ENCODE data around the gene FOXF1. TPM values are rescaled to one million over a fixed set of nuclear protein-coding genes. Genes with fewer than 3 reads are reported as not detected.

The FOXF1 gene
- total and polyA plus RNA-seq, 7 donors: 2.5 to 74.2 (median 44.6) TPM

DNA sequence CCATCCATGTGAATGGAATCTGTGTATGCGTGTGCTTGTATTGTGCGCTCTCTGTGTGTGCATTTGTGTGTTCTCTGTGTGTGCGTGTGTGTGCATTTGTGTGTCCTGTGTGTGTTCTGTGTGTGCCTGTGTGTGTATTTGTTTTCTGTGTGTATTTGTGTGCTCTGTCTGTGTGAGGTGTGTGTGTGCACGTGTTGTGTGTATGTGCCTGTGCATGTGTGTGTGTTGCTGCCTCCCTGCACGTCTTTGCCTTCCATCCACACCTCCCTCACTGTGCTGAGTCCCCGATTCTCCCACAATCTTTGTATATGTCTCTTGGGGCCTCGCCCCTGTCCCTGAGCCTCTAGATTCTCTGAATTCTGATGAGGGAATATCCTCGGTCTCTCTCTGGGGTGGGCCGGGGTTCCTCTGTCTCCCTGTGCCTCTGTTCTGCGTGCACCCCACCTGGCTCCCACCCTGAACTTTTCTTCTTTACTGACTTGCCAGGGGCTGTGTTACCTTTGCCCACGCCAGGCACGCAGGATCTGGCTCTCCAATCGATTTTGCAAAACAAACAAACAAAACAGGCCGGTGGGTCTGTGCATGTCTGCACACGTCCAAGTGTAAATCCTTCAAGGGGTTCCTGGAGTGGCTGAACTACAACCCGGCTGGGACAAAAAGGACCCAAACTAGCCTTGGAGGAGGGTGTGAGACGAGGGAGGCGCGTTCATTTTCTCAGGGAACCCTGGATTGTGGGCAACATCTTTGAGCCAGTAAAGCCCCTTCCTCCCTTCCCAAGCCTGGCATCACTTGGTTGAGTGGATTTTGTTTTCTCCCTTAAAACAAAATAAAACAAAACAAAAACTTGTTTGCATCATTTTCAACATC lies 8.1 kb upstream of the FOXF1 start:
- DNase-seq: no peak
- intact Hi-C loops (cut with DNase I): no loop called here
- peak overlapping the region; percentile 99 to 100 (median 99) for H3K27ac ChIP-seq
- H3K4me1 ChIP-seq: peaks cover 0 to 91% (median 45%) of the 10 kb centered on the region in 4 donors
- H3K27me3 ChIP-seq: peaks cover 0 to 26% (median 4%) of the 10 kb centered on the region in 3 donors
- H3K36me3 ChIP-seq: no peaks in the 10 kb centered on the region
- 12 to 22% methylated on average over 19 of the region's 19 CpGs for WGBS, 2 donors
- peak overlapping the region; percentile 1 to 95 (median 82) for H3K4me3 ChIP-seq
- TF ChIP-seq, protein P1, sequence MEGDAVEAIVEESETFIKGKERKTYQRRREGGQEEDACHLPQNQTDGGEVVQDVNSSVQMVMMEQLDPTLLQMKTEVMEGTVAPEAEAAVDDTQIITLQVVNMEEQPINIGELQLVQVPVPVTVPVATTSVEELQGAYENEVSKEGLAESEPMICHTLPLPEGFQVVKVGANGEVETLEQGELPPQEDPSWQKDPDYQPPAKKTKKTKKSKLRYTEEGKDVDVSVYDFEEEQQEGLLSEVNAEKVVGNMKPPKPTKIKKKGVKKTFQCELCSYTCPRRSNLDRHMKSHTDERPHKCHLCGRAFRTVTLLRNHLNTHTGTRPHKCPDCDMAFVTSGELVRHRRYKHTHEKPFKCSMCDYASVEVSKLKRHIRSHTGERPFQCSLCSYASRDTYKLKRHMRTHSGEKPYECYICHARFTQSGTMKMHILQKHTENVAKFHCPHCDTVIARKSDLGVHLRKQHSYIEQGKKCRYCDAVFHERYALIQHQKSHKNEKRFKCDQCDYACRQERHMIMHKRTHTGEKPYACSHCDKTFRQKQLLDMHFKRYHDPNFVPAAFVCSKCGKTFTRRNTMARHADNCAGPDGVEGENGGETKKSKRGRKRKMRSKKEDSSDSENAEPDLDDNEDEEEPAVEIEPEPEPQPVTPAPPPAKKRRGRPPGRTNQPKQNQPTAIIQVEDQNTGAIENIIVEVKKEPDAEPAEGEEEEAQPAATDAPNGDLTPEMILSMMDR (IDR thresholded peaks at IDR 0.05): no peak
- TF ChIP-seq POLR2AphosphoS5 (IDR thresholded peaks at IDR 0.05) (no peak), EP300 (IDR thresholded peaks at IDR 0.05) (no peak), POLR2A (IDR thresholded peaks at IDR 0.05) (no peak)
- H3K9me3 ChIP-seq: no peaks in the 10 kb centered on the region

DNA sequence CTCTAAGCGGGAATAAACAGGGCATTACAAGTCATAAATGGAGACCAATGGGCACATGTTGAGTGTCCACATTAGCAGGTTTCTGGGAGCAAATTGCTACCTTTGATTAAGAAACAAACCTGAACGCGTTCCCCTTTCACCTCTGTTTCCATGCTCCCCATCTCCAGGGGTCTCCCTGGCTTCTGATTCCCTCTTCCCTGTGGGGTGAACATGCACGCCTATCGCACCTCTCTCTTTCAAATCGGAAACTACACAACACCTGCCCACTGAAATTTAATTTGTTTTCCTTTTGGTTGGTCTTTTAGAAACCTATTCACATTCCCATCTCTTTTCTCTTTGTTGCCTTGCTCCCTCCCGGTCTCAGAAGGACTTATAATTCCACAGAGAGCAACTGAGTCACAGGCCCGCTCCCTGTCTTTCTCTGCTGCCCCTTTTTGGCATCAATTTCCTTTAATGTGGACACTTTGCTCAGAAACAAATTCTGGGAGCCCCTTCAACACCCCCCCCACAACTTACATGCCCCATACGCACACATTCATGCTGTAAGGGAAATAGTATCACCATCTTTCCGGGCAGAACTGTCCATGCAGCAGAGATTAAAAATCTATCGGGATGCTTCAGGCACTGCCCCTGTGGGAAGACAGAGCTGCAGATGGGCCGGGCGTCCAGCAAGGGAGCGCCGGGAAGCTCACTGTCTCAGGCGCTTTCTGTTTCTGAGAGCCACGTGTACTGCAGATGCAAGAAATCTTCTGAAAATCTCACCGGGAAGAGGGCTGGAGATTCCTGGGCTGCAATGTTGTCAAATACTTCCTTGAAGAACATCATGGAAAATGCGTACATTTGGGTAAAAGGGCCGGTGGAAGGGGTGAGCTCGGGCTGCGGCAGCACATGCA lies 7.2 kb upstream of the FOXF1 start:
- intact Hi-C loops (cut with DNase I): no loop called here
- Histone ChIP-seq H3K4me1 (peaks cover 0 to 84% (median 45%) of the 10 kb centered on the region in 4 donors), H3K9me3 (no peaks in the 10 kb centered on the region), H3K27ac (peak overlapping the region; percentile 99 to 100 (median 99)), H3K27me3 (peaks cover 0 to 17% (median 4%) of the 10 kb centered on the region in 3 donors), H3K36me3 (no peaks in the 10 kb centered on the region), H3K4me3 (peak overlapping the region; percentile 81 to 95 (median 86))
- WGBS, 2 donors: 9 to 19% methylated on average over 22 of the region's 22 CpGs
- no peak for TF ChIP-seq EP300 (IDR thresholded peaks at IDR 0.05)
- peak in 3 of 4 donors; percentile 16 to 41 (median 34) for TF ChIP-seq POLR2AphosphoS5 (IDR thresholded peaks at IDR 0.05)
- DNase-seq: peak; percentile 69

DNA sequence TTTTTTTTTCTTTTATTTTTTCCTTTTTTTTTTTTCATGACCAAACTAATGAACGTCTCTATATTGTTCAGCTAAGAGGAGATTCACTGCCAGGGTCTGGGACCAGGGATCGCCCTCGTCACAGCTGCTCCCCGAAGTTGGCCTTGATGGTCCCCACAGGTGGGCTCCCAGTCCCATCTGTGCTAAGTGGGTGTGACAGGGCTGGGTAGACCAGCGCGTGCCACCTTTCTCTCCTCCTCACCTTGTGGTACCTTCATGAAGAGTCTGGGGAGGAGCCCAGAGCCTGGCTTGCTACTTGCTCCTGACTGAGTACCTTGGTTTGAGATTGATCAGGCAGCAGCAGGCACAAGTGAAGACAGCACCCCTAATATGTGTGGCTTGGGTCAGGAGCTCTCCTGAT lies 6.5 kb upstream of the FOXF1 start:
- TF ChIP-seq EP300 (IDR thresholded peaks at IDR 0.05): no peak
- no peak for TF ChIP-seq POLR2A (IDR thresholded peaks at IDR 0.05)
- no peak for TF ChIP-seq POLR2AphosphoS5 (IDR thresholded peaks at IDR 0.05)
- TF ChIP-seq, protein P1 (IDR thresholded peaks at IDR 0.05): no peak
- peaks cover 0 to 10% (median 4%) of the 10 kb centered on the region in 3 donors for H3K27me3 ChIP-seq
- peaks cover 0 to 79% (median 42%) of the 10 kb centered on the region in 4 donors for H3K4me1 ChIP-seq
- WGBS, 2 donors: 12 to 18% methylated on average over 6 of the region's 6 CpGs
- no peaks in the 10 kb centered on the region for H3K36me3 ChIP-seq
- DNase-seq: peak; percentile 70
- peak overlapping the region; percentile 81 to 95 (median 86) for H3K4me3 ChIP-seq
- no peaks in the 10 kb centered on the region for H3K9me3 ChIP-seq
- peak overlapping the region; percentile 99 to 100 (median 99) for H3K27ac ChIP-seq
- intact Hi-C loops (cut with DNase I): no loop called here

DNA sequence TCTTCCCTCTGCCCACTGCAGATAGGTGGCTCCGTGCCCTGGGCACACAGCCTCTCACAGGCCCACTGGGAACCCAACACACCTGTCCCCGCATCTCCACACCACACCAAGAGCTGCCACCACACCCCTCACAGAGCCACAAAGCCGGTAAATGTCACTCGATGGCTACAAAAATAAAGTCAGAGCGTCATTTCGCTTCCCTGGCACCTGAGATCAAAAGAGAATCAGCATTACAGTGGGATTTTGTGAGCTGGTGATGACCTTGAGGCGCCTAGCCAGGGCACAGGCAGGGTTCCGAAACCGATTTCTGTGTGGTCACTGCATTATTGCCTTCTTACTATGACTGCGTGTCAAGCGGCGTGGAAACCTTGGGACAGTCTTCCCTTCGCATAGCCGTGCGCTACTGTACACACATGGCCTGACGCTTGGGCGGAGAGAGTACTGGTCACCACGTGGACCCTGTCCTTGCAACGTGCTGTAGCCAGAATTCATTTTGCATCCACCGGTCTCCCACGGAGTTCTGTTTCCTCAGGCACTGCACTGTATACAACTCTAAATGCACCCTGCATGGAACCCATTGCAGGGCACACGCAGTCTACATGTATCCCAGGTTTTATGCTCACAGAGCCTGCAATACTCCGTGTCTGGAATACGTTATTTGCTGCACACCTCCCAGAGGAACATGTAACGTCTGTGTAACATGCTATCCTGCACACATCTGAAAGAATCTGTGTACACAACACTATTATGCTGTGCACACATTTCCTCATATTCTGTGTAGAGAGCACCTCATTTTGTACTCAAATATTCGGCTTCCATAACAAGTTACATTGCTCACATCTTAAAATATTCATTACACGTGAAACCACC lies 5.8 kb upstream of the FOXF1 start:
- Histone ChIP-seq H3K27me3 (peaks cover 0 to 4% (median 4%) of the 10 kb centered on the region in 3 donors), H3K9me3 (no peaks in the 10 kb centered on the region), H3K4me1 (peaks cover 0 to 72% (median 38%) of the 10 kb centered on the region in 4 donors), H3K27ac (peak overlapping the region; percentile 99 to 100 (median 99)), H3K36me3 (no peaks in the 10 kb centered on the region), H3K4me3 (peak overlapping the region; percentile 81 to 95 (median 86))
- WGBS, 2 donors: 17% methylated on average over 27 of the region's 27 CpGs
- intact Hi-C loops (cut with DNase I): loop anchor here (5.0 kb wide), 2 partner anchors 107 to 202 kb away; no protein-coding TSS in a partner anchor
- TF ChIP-seq POLR2AphosphoS5 (IDR thresholded peaks at IDR 0.05) (peak; percentile 58 to 84 (median 71)), POLR2A (IDR thresholded peaks at IDR 0.05) (no peak)
- TF ChIP-seq, protein P1 (IDR thresholded peaks at IDR 0.05): no peak
- DNase-seq: peak; percentile 82
